ENCODE results near the gene GVQW3.

- TF ChIP-seq EZH2 (IDR thresholded peaks at IDR 0.05) (no peak), RAD21 (IDR thresholded peaks at IDR 0.05; ENCODE audit: low read depth) (no peak), SP1 (IDR thresholded peaks at IDR 0.05; ENCODE audit: low read depth) (no peak), CTCF (IDR thresholded peaks at IDR 0.05 in 2 of 3, conservative IDR thresholded peaks at IDR 0.05 in 1 of 3; ENCODE audit: borderline replicate concordance in 1 of 3, insufficient read depth in 1 of 3, low read depth in 2 of 3, low read length in 2 of 3) (no peak), POLR2AphosphoS5 (IDR thresholded peaks at IDR 0.05; ENCODE audit: low read depth, low read length) (no peak), FOSL1 (IDR thresholded peaks at IDR 0.05; ENCODE audit: low read depth) (no peak), MAX (IDR thresholded peaks at IDR 0.05) (no peak), REST (IDR thresholded peaks at IDR 0.05; ENCODE audit: low read depth) (no peak), POLR2A (IDR thresholded peaks at IDR 0.05; ENCODE audit: borderline replicate concordance, extremely low read depth, insufficient read depth, insufficient read length) (no peak)
Measured at GRCh38 chr11:76397383-76397782, 16.3 kb downstream of the GVQW3 start.

Data from HCT116 (cell line).